Keratinocyte (primary cell): ENCODE results near the gene PRR9.

Source experiments
- CTCF ChIP-seq, 3 experiments: IDR thresholded peaks in 1 of 3; conservative IDR thresholded peaks in 1 of 3; optimal IDR thresholded peaks in 1 of 3; 2 replicates in 2 of 3; 3 replicates in 1 of 3; pipeline versions ENCODE3 to v1.5.1; 2011; ENCODE audit warnings: low read length in 3 of 3, mild to moderate bottlenecking in 3 of 3, moderate library complexity in 2 of 3, control low read depth in 1 of 3, inconsistent platforms in 1 of 3; ENCODE audit not compliant: insufficient read depth in 2 of 3; ENCODE audit errors: extremely low read depth in 1 of 3
- EZH2 ChIP-seq: IDR thresholded peaks from one replicate; pipeline ENCODE4 v1.6.1; 2012; ENCODE audit warnings: inconsistent platforms, mild to moderate bottlenecking, low read length, moderate library complexity

- TF ChIP-seq CTCF (optimal IDR thresholded peaks at IDR 0.05 in 1 of 3, IDR thresholded peaks at IDR 0.05 in 1 of 3, conservative IDR thresholded peaks at IDR 0.05 in 1 of 3; ENCODE audit: extremely low read depth in 1 of 3, insufficient read depth in 2 of 3, low read length in 3 of 3) (no peak), EZH2 (no peak)
Measured at GRCh38 chr1:153253076-153253475, 35.7 kb downstream of the PRR9 start.
